H9 (cell line): Measurements from ENCODE around the gene ADSS1. TPM values are rescaled to one million over a fixed set of nuclear protein-coding genes. Genes with fewer than 3 reads are reported as not detected.

ENCODE experiments used
- DNase-seq: peaks from one replicate; pipeline ENCODE4 v3.0.0-alpha.2; 2017
- H2AFZ ChIP-seq: one replicate; pipeline ENCODE4 v1.6.1; 2013; ENCODE audit warnings: mild to moderate bottlenecking, low read length, control low read depth, moderate library complexity
- H2AK5ac ChIP-seq: 2 replicates; pipeline ENCODE4 v1.6.1; 2013; ENCODE audit warnings: low read length, control low read depth, mixed read lengths; ENCODE audit not compliant: insufficient read length
- H2BK120ac ChIP-seq: one replicate; pipeline ENCODE4 v1.6.1; 2013; ENCODE audit warnings: low read depth, mild to moderate bottlenecking, low read length, control low read depth, inconsistent platforms; ENCODE audit not compliant: poor library complexity, severe bottlenecking
- H2BK12ac ChIP-seq: 2 replicates; pipeline ENCODE4 v1.6.1; 2013; ENCODE audit warnings: low read length, control low read depth, mixed read lengths, low read depth; ENCODE audit not compliant: insufficient read length
- H2BK15ac ChIP-seq: 2 replicates; pipeline ENCODE4 v1.6.1; 2013; ENCODE audit warnings: low read depth, low read length, control low read depth
- H2BK20ac ChIP-seq: one replicate; pipeline ENCODE4 v1.6.1; 2013; ENCODE audit warnings: low read depth, mild to moderate bottlenecking, low read length, control low read depth, inconsistent platforms; ENCODE audit not compliant: poor library complexity, severe bottlenecking
- H2BK5ac ChIP-seq: 2 replicates; pipeline ENCODE4 v1.6.1; 2013; ENCODE audit warnings: low read length, control low read depth, mixed read lengths; ENCODE audit not compliant: insufficient read length
- H3K14ac ChIP-seq: 2 replicates; pipeline ENCODE4 v1.6.1; 2013; ENCODE audit warnings: low read length, control low read depth; ENCODE audit not compliant: insufficient read depth
- H3K18ac ChIP-seq: 2 replicates; pipeline ENCODE4 v1.6.1; 2013; ENCODE audit warnings: low read depth, mild to moderate bottlenecking, mixed read lengths, low read length, control low read depth; ENCODE audit not compliant: insufficient read length
- H3K23ac ChIP-seq: 2 replicates; pipeline ENCODE4 v1.6.1; 2013; ENCODE audit warnings: low read length, control low read depth, mixed read lengths, low read depth; ENCODE audit not compliant: insufficient read length
- H3K23me2 ChIP-seq: 2 replicates; pipeline ENCODE4 v1.6.1; 2013; ENCODE audit warnings: low read depth, mild to moderate bottlenecking, mixed read lengths, low read length, control low read depth; ENCODE audit not compliant: insufficient read length, poor library complexity, severe bottlenecking
- H3K27ac ChIP-seq: 2 replicates; pipeline ENCODE4 v1.5.1; 2013; ENCODE audit warnings: low read length, control low read depth, mixed read lengths, low read depth; ENCODE audit not compliant: insufficient read length
- H3K27me3 ChIP-seq: 2 replicates; pipeline ENCODE4 v1.6.1; 2013; ENCODE audit warnings: low read length, control low read depth, inconsistent platforms; ENCODE audit not compliant: insufficient read depth
- H3K4ac ChIP-seq: 2 replicates; pipeline ENCODE4 v1.6.1; 2013; ENCODE audit warnings: low read depth, mild to moderate bottlenecking, control low read depth, inconsistent platforms, low read length, moderate library complexity
- H3K4me1 ChIP-seq: 2 replicates; pipeline ENCODE4 v1.6.1; 2013; ENCODE audit warnings: low read length, control low read depth, inconsistent platforms; ENCODE audit not compliant: insufficient read depth
- H3K4me2 ChIP-seq: 2 replicates; pipeline ENCODE4 v1.6.1; 2013; ENCODE audit warnings: low read length, control low read depth, mixed read lengths; ENCODE audit not compliant: insufficient read length, insufficient read depth
- H3K56ac ChIP-seq: 2 replicates; pipeline ENCODE4 v1.6.1; 2013; ENCODE audit warnings: low read depth, mild to moderate bottlenecking, mixed read lengths, low read length, control low read depth; ENCODE audit not compliant: insufficient read length
- H3K79me1 ChIP-seq: 2 replicates; pipeline ENCODE4 v1.6.1; 2013; ENCODE audit warnings: low read depth, mild to moderate bottlenecking, moderate library complexity, low read length, control low read depth, inconsistent platforms; ENCODE audit not compliant: insufficient read depth, poor library complexity, severe bottlenecking
- H3K79me2 ChIP-seq: 2 replicates; pipeline ENCODE4 v1.6.1; 2013; ENCODE audit warnings: low read length, control low read depth, inconsistent platforms; ENCODE audit not compliant: insufficient read depth
- H3K9ac ChIP-seq: 2 replicates; pipeline ENCODE4 v1.6.1; 2013; ENCODE audit warnings: low read length, control low read depth, mixed read lengths; ENCODE audit not compliant: insufficient read length; ENCODE audit errors: extremely low read depth
- H3K9me3 ChIP-seq: one replicate; pipeline ENCODE4 v1.6.1; 2013; ENCODE audit warnings: low read depth, low read length, inconsistent platforms; ENCODE audit not compliant: control insufficient read depth
- H3T11ph ChIP-seq: one replicate; pipeline ENCODE4 v1.6.1; 2013; ENCODE audit warnings: mild to moderate bottlenecking, low read length, control low read depth, inconsistent platforms
- H4K20me1 ChIP-seq: one replicate; pipeline ENCODE4 v1.6.1; 2013; ENCODE audit not compliant: control insufficient read depth, insufficient read length, insufficient read depth
- H4K5ac ChIP-seq: 2 replicates; pipeline ENCODE4 v1.6.1; 2013; ENCODE audit warnings: low read depth, mild to moderate bottlenecking, mixed read lengths, low read length, control low read depth; ENCODE audit not compliant: insufficient read length
- H4K8ac ChIP-seq: replicated peaks from 2 replicates; pipeline ENCODE4 v1.6.1; 2013; ENCODE audit warnings: low read length, control low read depth, mixed read lengths, low read depth; ENCODE audit not compliant: insufficient read length
- H4K91ac ChIP-seq: 2 replicates; pipeline ENCODE4 v1.6.1; 2013; ENCODE audit warnings: low read depth, mild to moderate bottlenecking, moderate library complexity, mixed read lengths, low read length, control low read depth; ENCODE audit not compliant: insufficient read length
- H3K27ac Mint-ChIP-seq, 3 experiments: 2 replicates in 2 of 3; 3 replicates in 1 of 3; pipeline ENCODE4 v1.8.0; 2020 to 2021; ENCODE audit warnings: mixed read lengths in 3 of 3, mild to moderate bottlenecking in 1 of 3, moderate library complexity in 1 of 3
- H3K27me3 Mint-ChIP-seq: 2 replicates; pipeline ENCODE4 v1.8.0; 2021; ENCODE audit warnings: low read depth, mild to moderate bottlenecking, moderate library complexity, mixed read lengths
- H3K36me3 Mint-ChIP-seq, 3 experiments: 2 replicates in 2 of 3; 3 replicates in 1 of 3; pipeline ENCODE4 v1.8.0; 2020 to 2021; ENCODE audit warnings: low read depth in 3 of 3, mixed read lengths in 3 of 3; ENCODE audit not compliant: insufficient read depth in 1 of 3
- H3K4me1 Mint-ChIP-seq, 2 experiments: 2 replicates each; pipeline ENCODE4 v1.8.0; 2020; ENCODE audit warnings: mixed read lengths in 2 of 2
- H3K4me3 Mint-ChIP-seq, 2 experiments: 2 replicates in 1 of 2; 3 replicates in 1 of 2; pipeline ENCODE4 v1.8.0; 2020 to 2021; ENCODE audit warnings: mild to moderate bottlenecking in 2 of 2, mixed read lengths in 2 of 2, moderate library complexity in 1 of 2
- H3K9me3 Mint-ChIP-seq, 2 experiments: 2 replicates in 1 of 2; 3 replicates in 1 of 2; pipeline ENCODE4 v1.8.0; 2020; ENCODE audit warnings: mild to moderate bottlenecking in 2 of 2, mixed read lengths in 2 of 2, moderate library complexity in 1 of 2
- WGBS: extraction: QIAGEN DNeasy Blood & Tissue Kit; methylation state at CpG from one replicate; pipeline ENCODE4 v1.1.7; 2013; ENCODE audit warnings: missing lambda C conversion rate, low lambda C conversion rate, mixed read lengths; ENCODE audit not compliant: insufficient read length; ENCODE audit errors: extremely low coverage; 5-methylcytosine and 5-hydroxymethylcytosine counted together
- total RNA-seq: library from RNA; stranded (reverse); gene quantifications from 2 replicates; pipeline ENCODE4 v1.2.1, GENCODE V29; 2021
- TF ChIP-seq, protein P1 (sequence below): fragments of 200-600 bp; sonication (generic); conservative IDR thresholded peaks from 3 replicates; pipeline ENCODE4 v1.8.0; 2021; ENCODE audit warnings: antibody characterized with exemption, mild to moderate bottlenecking

ADSS1 gene
- total RNA-seq, 1 experiment from 2014 or later = 8.5 TPM

DNA sequence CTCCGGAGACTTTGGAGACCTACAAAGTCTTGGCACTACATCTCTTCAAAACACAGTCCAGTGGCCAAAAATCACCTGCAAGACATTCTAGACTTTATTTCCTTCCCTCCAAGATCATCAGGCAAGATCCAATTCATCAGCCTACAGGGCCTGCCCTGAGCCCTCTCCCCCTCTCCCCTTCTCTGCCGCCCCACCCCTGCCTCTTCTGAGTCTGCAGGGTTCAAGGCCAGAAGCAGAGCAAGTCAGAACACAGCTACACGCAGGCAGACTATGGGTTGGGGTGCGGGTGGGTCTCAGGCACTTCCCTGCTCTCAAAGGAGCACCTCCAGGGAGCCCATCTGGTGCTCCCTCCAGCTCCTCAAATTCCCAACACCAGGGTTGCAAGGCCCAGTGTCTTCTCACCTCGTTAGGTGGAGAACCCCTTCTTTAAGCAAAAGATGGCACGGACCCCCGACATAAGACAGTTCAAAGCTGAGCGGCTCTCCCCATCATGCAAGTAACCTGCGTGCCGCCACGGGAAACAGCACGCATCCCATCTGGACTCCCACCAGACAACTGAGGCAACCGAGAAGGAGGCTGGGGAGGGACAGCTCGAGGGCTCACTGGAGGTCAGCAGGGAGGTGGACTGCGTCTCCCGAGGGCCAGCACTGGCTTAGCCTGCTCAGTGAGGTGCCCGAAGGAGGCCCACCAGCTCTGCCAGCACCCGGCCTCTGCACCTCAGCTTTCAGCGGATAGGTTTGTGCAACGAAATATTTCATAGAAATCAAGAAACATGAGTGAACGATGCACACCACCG, 40.2 kb upstream of the ADSS1 start:
- H3K14ac ChIP-seq = no peak overlapping the region
- H4K5ac ChIP-seq = no peak overlapping the region
- no peak overlapping the region for H2BK120ac ChIP-seq
- no peak overlapping the region for H3K4ac ChIP-seq
- DNase-seq = no peak
- no peak overlapping the region for H3K56ac ChIP-seq
- WGBS = no CpG with 5 or more reads among the region's 22 CpGs
- H3K79me1 ChIP-seq = no peaks in the 10 kb centered on the region
- Mint-ChIP-seq H3K4me1 (peaks cover 43 to 63% of the 10 kb centered on the region in 2 experiments), H3K9me3 (peaks cover 0 to 8% of the 10 kb centered on the region in 2 experiments; a peak in 2 of 5 replicates), H3K36me3 (no peaks in the 10 kb centered on the region; a peak in 3 of 7 replicates), H3K4me3 (peak overlapping the region in 1 of 2 experiments; percentile 30; a peak in 1 of 5 replicates), H3K27me3 (peaks cover 6% of the 10 kb centered on the region), H3K27ac (no peak overlapping the region)
- H3K9ac ChIP-seq = no peak overlapping the region
- TF ChIP-seq, protein P1, sequence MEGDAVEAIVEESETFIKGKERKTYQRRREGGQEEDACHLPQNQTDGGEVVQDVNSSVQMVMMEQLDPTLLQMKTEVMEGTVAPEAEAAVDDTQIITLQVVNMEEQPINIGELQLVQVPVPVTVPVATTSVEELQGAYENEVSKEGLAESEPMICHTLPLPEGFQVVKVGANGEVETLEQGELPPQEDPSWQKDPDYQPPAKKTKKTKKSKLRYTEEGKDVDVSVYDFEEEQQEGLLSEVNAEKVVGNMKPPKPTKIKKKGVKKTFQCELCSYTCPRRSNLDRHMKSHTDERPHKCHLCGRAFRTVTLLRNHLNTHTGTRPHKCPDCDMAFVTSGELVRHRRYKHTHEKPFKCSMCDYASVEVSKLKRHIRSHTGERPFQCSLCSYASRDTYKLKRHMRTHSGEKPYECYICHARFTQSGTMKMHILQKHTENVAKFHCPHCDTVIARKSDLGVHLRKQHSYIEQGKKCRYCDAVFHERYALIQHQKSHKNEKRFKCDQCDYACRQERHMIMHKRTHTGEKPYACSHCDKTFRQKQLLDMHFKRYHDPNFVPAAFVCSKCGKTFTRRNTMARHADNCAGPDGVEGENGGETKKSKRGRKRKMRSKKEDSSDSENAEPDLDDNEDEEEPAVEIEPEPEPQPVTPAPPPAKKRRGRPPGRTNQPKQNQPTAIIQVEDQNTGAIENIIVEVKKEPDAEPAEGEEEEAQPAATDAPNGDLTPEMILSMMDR = no peak
- no peaks in the 10 kb centered on the region for H4K20me1 ChIP-seq
- no peak overlapping the region for H2BK5ac ChIP-seq
- H2BK20ac ChIP-seq = no peak overlapping the region
- H3K23me2 ChIP-seq = peaks cover 4% of the 10 kb centered on the region
- H2BK15ac ChIP-seq = no peak overlapping the region
- no peak overlapping the region for H3K18ac ChIP-seq
- H3K4me1 ChIP-seq = peaks cover 8% of the 10 kb centered on the region; the same call in 1 of the 2 replicates
- no peaks in the 10 kb centered on the region for H3K79me2 ChIP-seq
- H3K27me3 ChIP-seq = no peaks in the 10 kb centered on the region
- H3K9me3 ChIP-seq = no peaks in the 10 kb centered on the region
- H3T11ph ChIP-seq = no peak overlapping the region
- no peak overlapping the region for H2BK12ac ChIP-seq
- H3K23ac ChIP-seq = no peak overlapping the region
- no peak overlapping the region for H4K91ac ChIP-seq
- H2AK5ac ChIP-seq = no peak overlapping the region
- H3K27ac ChIP-seq = no peak overlapping the region
- no peak overlapping the region for H3K4me2 ChIP-seq
- H4K8ac ChIP-seq = no peak overlapping the region
- no peak overlapping the region for H2AFZ ChIP-seq
